SK-N-SH treated with all-trans-retinoic acid at 6 μM for 48 hours (cell line): ENCODE measurements around the gene TMEM238.

Source experiments
- ARNTL ChIP-seq: fragments of 450-650 bp; formaldehyde crosslinking; IDR thresholded peaks from 2 replicates; pipeline ENCODE4 v1.5.0; 2020; ENCODE audit warnings: low read depth, mild to moderate bottlenecking, moderate library complexity, borderline replicate concordance
- BACH2 ChIP-seq: fragments of 250-450 bp; sonication (Bioruptor Pico); IDR thresholded peaks from 2 replicates; pipeline ENCODE4 v1.9.0; 2021; ENCODE audit warnings: mild to moderate bottlenecking, borderline replicate concordance
- ESRRG ChIP-seq: fragments of 250-450 bp; sonication (Bioruptor Pico); IDR thresholded peaks from 2 replicates; pipeline ENCODE4 v1.6.1; 2021; ENCODE audit warnings: mild to moderate bottlenecking
- GLIS3 ChIP-seq: fragments of 250-450 bp; sonication (Bioruptor Pico); IDR thresholded peaks from 2 replicates; pipeline ENCODE4 v1.5.0; 2020; ENCODE audit warnings: mild to moderate bottlenecking, moderate library complexity
- RARB ChIP-seq: fragments of 250-450 bp; sonication (Bioruptor Pico); IDR thresholded peaks from 2 replicates; pipeline ENCODE4 v1.8.0; 2021; ENCODE audit warnings: mild to moderate bottlenecking, moderate library complexity
- TOX ChIP-seq: fragments of 250-450 bp; sonication (Bioruptor Pico); IDR thresholded peaks from 2 replicates; pipeline ENCODE4 v1.8.0; 2021; ENCODE audit warnings: mild to moderate bottlenecking, moderate library complexity, borderline replicate concordance
- ZC3H10 ChIP-seq: fragments of 250-450 bp; sonication (Bioruptor Pico); IDR thresholded peaks from 2 replicates; pipeline ENCODE4 v1.5.1; 2021; ENCODE audit warnings: mild to moderate bottlenecking, moderate library complexity
- ZFP3 ChIP-seq: fragments of 250-450 bp; sonication (Bioruptor Pico); IDR thresholded peaks from 2 replicates; pipeline ENCODE4 v1.5.0; 2020; ENCODE audit warnings: mild to moderate bottlenecking, moderate library complexity
- ZNF565 ChIP-seq: fragments of 450-650 bp; formaldehyde crosslinking; conservative IDR thresholded peaks from 2 replicates; pipeline ENCODE4 v1.5.0; 2020; ENCODE audit warnings: low read depth, mild to moderate bottlenecking, moderate library complexity
- ZNF70 ChIP-seq: fragments of 450-650 bp; formaldehyde crosslinking; IDR thresholded peaks from 2 replicates; pipeline ENCODE4 v1.5.0; 2020; ENCODE audit warnings: mild to moderate bottlenecking, moderate library complexity
- TF ChIP-seq, protein P1 (sequence below): fragments of 250-450 bp; sonication (Bioruptor Pico); IDR thresholded peaks from 2 replicates; pipeline ENCODE4 v1.8.0; 2020; ENCODE audit warnings: mild to moderate bottlenecking, moderate library complexity, borderline replicate concordance
- TF ChIP-seq, protein P2 (sequence below): fragments of 250-450 bp; sonication (Bioruptor Pico); IDR thresholded peaks from 2 replicates; pipeline ENCODE4 v1.5.1; 2021; ENCODE audit warnings: mild to moderate bottlenecking, moderate library complexity
- TF ChIP-seq, protein P3 (sequence below): fragments of 250-450 bp; sonication (Bioruptor Pico); IDR thresholded peaks from 2 replicates; pipeline ENCODE4 v1.5.1; 2020; ENCODE audit warnings: low read depth, mild to moderate bottlenecking, moderate library complexity
- TF ChIP-seq, protein P4 (sequence below): fragments of 250-450 bp; sonication (Bioruptor Pico); IDR thresholded peaks from 2 replicates; pipeline ENCODE4 v1.8.0; 2021; ENCODE audit warnings: low read depth, mild to moderate bottlenecking, moderate library complexity, borderline replicate concordance

DNA sequence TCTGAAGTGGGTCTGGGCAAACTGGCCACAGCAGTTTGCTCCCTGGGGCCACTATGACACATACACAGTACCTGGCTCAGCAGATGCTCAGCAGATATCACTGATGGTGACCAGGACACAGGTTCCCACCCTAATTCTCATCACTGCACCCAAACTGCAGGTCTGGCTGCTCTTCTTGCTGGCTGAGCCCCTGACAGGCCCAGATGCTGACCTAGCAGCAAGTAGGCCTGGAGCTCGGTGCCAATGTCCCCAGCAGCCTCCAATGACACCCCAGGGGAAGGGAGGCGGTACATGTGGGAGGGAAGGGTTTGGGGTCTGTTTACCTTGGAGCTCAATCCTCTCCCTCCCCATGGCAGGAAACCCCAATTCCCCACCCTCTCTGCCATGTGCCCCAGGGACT, 18.4 kb upstream of the TMEM238 start:
- TF ChIP-seq, protein P1, sequence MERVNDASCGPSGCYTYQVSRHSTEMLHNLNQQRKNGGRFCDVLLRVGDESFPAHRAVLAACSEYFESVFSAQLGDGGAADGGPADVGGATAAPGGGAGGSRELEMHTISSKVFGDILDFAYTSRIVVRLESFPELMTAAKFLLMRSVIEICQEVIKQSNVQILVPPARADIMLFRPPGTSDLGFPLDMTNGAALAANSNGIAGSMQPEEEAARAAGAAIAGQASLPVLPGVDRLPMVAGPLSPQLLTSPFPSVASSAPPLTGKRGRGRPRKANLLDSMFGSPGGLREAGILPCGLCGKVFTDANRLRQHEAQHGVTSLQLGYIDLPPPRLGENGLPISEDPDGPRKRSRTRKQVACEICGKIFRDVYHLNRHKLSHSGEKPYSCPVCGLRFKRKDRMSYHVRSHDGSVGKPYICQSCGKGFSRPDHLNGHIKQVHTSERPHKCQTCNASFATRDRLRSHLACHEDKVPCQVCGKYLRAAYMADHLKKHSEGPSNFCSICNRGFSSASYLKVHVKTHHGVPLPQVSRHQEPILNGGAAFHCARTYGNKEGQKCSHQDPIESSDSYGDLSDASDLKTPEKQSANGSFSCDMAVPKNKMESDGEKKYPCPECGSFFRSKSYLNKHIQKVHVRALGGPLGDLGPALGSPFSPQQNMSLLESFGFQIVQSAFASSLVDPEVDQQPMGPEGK (CRISPR knock-in tag) = no peak
- TF ChIP-seq ZC3H10 (CRISPR knock-in tag) (no peak), TOX (CRISPR knock-in tag) (no peak), ZNF565 (no peak), BACH2 (no peak), ZNF70 (CRISPR knock-in tag) (no peak), RARB (no peak), GLIS3 (no peak), ARNTL (CRISPR knock-in tag) (no peak), ZFP3 (CRISPR knock-in tag) (no peak), ESRRG (no peak)
- TF ChIP-seq, protein P2, sequence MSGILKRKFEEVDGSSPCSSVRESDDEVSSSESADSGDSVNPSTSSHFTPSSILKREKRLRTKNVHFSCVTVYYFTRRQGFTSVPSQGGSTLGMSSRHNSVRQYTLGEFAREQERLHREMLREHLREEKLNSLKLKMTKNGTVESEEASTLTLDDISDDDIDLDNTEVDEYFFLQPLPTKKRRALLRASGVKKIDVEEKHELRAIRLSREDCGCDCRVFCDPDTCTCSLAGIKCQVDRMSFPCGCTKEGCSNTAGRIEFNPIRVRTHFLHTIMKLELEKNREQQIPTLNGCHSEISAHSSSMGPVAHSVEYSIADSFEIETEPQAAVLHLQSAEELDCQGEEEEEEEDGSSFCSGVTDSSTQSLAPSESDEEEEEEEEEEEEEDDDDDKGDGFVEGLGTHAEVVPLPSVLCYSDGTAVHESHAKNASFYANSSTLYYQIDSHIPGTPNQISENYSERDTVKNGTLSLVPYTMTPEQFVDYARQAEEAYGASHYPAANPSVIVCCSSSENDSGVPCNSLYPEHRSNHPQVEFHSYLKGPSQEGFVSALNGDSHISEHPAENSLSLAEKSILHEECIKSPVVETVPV (CRISPR knock-in tag) = no peak
- TF ChIP-seq, protein P3, sequence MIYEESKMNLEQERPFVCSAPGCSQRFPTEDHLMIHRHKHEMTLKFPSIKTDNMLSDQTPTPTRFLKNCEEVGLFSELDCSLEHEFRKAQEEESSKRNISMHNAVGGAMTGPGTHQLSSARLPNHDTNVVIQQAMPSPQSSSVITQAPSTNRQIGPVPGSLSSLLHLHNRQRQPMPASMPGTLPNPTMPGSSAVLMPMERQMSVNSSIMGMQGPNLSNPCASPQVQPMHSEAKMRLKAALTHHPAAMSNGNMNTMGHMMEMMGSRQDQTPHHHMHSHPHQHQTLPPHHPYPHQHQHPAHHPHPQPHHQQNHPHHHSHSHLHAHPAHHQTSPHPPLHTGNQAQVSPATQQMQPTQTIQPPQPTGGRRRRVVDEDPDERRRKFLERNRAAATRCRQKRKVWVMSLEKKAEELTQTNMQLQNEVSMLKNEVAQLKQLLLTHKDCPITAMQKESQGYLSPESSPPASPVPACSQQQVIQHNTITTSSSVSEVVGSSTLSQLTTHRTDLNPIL (CRISPR knock-in tag) = no peak
- TF ChIP-seq, protein P4, sequence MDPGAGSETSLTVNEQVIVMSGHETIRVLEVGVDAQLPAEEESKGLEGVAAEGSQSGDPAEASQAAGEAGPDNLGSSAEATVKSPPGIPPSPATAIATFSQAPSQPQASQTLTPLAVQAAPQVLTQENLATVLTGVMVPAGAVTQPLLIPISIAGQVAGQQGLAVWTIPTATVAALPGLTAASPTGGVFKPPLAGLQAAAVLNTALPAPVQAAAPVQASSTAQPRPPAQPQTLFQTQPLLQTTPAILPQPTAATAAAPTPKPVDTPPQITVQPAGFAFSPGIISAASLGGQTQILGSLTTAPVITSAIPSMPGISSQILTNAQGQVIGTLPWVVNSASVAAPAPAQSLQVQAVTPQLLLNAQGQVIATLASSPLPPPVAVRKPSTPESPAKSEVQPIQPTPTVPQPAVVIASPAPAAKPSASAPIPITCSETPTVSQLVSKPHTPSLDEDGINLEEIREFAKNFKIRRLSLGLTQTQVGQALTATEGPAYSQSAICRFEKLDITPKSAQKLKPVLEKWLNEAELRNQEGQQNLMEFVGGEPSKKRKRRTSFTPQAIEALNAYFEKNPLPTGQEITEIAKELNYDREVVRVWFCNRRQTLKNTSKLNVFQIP = no peak
